ENCODE results near the gene N4BP3.
"Not testable (repeated sequence)": the region's sequence is repeated elsewhere in the genome, so short reads cannot be mapped to it uniquely, and the experiment has no call there.

Gene N4BP3

GRCh38 chr5:178122346-178122745 lies 9.0 kb downstream of the N4BP3 start:
- no peak for DNase-seq

DNA sequence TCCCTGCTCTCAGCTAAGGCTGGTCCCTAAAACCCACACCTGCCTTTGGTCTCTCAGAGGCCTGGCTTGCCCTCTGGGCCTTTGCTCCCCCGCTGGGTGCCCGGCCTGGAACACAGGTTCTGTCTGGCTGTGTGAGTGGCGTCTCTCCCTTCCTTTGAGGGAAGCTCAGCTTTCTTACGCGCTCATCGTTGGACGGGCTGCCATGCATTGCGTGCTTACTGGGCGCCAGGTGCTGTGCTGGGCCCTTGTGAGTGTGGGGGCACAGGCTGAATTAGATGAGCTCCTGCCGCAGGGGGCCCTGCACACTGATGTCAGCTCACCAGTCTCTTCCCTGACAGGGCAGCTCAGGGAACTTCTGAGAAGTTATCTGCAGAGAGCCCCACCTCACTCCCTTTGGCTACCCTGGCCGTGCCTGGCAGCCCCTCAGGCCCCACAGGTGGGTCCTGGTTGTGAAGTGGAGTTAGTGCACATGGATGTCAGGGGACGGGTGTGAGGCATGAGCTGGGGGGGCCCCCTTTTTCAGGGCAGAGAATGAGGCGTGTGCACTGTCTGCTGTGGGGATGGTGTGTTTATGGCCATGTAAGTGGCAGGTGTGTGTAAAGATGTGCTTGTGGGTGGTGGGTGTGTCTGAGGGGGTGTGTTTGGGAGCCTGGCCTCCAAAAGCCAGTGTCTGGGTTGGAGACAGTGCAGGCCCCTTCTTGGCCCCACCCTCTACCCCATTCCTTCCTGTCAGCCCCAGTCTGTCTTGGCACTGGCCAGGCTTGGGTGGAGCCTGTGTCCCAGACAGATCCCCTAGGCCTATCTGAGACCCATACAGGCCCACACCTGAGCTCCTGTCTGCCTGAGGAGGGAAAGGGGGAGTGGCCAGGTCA lies 10.0 kb downstream of the N4BP3 start:
- no peak for DNase-seq

DNA sequence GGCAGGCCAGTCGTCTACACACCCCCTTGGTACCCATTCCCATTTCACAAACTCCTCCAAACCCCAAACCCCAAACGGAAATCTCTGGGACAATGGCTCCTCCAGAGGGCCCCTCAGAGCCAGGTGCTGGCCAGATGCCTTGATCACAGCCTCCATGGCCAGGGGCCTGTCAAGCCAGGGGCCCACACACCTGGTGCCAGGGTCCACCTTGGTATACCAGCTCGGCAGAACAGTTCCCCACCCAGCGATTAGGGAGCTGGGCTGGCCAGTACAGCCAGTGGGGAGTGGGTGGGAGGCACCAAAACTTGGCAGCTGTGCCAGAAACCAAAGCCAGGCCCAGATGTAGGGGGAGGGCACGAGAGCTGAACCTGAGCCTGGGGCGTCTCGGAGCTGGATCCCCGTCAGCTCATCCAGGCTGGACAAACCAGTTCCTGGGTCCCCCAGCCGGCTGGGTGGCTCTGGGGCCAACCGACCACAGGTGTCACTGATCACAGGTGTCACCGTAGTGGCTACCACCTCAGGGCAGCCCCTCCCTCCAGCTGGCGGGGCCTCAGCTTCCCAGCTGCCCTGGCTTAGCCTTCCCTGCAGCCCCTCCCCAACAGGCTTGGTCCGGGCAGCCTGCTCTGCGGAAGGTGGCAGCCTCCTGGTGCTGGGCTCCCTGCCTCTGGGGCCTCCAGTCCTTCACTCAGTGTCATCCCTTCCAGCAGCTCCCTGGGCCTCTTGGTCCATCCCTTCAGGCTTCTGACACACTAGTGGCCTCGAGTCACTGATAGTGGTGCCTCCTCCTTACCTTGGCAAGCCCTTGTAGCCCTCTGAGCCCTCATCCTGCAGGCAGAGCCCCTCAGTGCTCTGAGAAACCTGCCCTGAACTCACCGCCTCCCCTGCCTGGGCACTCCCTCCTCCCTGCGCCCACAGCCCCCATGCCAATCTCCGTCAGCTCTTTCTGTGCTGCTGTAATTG lies 10.9 kb downstream of the N4BP3 start:
- DNase-seq = no peak

- DNase-seq = no peak
Measured at GRCh38 chr5:178125253-178125906, 12.0 kb downstream of the N4BP3 start.

- DNase-seq = no peak
Measured at GRCh38 chr5:178126556-178126955, 13.2 kb downstream of the N4BP3 start.

- DNase-seq = not testable (repeated sequence)
Measured at GRCh38 chr5:178127300-178128009, 14.1 kb downstream of the N4BP3 start.

- no peak for DNase-seq
Measured at GRCh38 chr5:178129296-178129695, 16.0 kb downstream of the N4BP3 start.

- not testable (repeated sequence) for DNase-seq
Measured at GRCh38 chr5:178130234-178130575, 16.9 kb downstream of the N4BP3 start.

DNA sequence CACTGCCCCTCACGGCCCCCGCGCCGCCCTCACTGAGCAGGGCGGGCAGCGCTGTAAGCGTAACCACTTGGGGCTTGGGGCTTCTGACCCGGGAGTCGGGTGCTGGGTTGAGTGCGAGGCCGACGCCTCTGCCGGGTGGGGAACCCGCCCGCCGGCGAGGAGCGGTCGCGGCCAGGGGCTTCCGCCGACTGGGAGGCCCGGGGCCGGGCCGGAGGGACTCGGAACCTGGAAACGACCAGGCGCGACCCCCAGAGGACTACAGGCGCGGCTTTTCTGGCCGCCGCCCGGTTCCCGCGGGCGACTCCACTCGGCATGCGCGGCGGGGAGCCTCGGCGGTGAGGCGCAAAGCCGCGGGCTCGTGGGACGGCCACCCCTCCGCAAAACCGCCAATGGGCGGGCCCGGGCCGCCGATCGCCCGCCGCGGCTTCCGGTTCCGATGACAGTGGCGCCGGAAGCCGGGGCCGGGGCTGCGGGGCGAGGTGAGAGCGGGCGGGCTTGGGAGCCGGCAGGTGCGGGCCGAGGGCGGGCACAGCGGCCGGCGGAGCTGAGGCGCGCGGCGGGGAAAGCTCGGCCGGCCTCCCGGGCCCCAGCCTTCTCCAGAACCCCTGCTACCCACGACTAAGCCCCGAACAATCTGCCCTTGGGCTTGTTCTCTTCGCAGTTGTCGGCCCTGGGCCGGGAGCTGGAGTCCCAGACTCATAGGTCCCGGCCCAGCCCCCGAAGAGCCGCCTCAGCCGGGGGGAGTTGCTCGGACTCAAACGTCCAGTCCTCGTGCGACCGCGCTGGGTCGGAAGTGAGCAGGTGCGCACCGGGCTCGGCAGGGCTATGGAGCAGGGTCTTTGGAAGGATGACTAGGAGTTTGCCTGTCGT lies 17.5 kb downstream of the N4BP3 start, which contains the start of gene RMND5B:
TSS of gene RMND5B (plus strand) at position 439 of the 870 bp plus-strand sequence. CDS start 7,106 bp downstream, outside the sequence.
- DNase-seq = peak; percentile 87

- DNase-seq = no peak
Measured at GRCh38 chr5:178131446-178131996, 18.2 kb downstream of the N4BP3 start.

GRCh38 chr5:178136990-178137389 lies 23.7 kb downstream of the N4BP3 start:
- no peak for DNase-seq

DNA sequence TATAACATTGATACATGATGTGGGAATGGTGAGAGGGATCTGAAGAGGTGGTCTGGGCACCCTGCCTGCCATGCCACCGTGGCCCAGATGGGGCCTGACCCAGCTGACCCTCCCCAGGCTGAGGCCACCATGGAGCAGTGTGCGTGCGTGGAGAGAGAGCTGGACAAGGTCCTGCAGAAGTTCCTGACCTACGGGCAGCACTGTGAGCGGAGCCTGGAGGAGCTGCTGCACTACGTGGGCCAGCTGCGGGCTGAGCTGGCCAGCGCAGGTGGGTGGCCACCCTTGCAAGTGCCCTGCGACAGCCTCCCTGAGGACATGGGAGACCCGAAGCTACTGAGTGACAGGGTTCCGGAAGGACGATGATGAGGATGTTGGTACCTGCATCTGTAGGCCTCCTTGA lies 24.7 kb downstream of the N4BP3 start:
- DNase-seq = no peak

- DNase-seq = no peak
Measured at GRCh38 chr5:178141550-178141949, 28.2 kb downstream of the N4BP3 start.

- no peak for DNase-seq
Measured at GRCh38 chr5:178142642-178143041, 29.3 kb downstream of the N4BP3 start.

GRCh38 chr5:178143246-178143645 lies 29.9 kb downstream of the N4BP3 start:
- no peak for DNase-seq

GRCh38 chr5:178143901-178144300 lies 30.6 kb downstream of the N4BP3 start:
- no peak for DNase-seq

DNA sequence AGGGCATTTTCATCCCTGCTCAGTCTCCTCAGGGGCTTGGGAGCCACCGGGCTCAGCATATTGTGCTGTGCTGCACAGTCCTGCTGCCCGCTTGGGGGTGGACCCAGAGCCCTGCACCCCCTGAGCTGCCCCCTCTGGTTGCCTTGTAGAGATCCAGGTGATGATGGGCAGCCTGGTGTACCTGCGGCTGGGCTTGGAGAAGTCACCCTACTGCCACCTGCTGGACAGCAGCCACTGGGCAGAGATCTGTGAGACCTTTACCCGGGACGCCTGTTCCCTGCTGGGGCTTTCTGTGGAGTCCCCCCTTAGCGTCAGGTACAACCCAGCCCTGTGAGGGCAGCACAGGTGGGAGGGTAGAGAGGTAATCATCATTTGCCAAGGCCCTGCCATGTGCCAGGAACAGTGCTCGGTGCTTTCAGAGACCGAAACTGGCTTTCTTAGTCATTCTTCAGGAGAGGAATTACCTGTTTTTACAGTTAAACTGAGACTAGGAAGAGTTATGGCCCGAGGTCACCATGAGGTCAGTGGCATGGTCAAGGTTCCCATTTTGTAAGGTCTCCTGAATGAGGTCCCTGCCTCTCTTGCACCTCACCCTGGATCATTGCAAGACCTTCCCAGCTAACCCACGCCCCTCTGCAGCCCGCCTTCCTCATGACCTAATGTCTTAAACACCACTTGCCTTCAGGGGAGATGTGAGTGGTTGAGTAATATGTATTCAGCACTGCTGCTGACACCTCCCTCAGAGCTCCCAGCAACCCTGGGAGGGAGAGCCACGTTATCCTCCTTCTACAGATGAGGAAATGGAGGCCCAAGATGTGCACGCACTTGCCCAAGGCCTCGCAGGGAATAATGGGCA lies 32.9 kb downstream of the N4BP3 start:
- peak; percentile 64 for DNase-seq

- no peak for DNase-seq
Measured at GRCh38 chr5:178147406-178147805, 34.1 kb downstream of the N4BP3 start.

GRCh38 chr5:178149199-178149932 lies 36.0 kb downstream of the N4BP3 start:
- peak; percentile 20 for DNase-seq

All from activated CD4-positive, alpha-beta T cell treated with anti-CD3 and anti-CD28 coated beads, Interleukin-2, amount 50 U/mL, for 16 hours (primary cell).